Gastrocnemius medialis (tissue), 4 donors: Measurements from ENCODE around the gene HSPA6.
"Not testable (repeated sequence)": the region's sequence is repeated elsewhere in the genome, so short reads cannot be mapped to it uniquely, and the experiment has no call there.

ENCODE experiments used
- POLR2A ChIP-seq, 2 donors: fragments of 450-650 bp; IDR thresholded peaks; one replicate each; pipeline ENCODE4 v1.6.1; 2017; ENCODE audit warnings: antibody characterized with exemption in 2 of 2, mild to moderate bottlenecking in 2 of 2, moderate library complexity in 2 of 2
- TF ChIP-seq, protein P1 (sequence below), 5 experiments: fragments of 450-650 bp in 3 of 5; fragments of 200-600 bp in 2 of 5; sonication (generic) in 2 of 5; IDR thresholded peaks in 4 of 5; conservative IDR thresholded peaks in 1 of 5; 1 replicate in 4 of 5; 2 replicates in 1 of 5; pipeline ENCODE4 v1.5.1; 2016 to 2019; ENCODE audit warnings: antibody characterized with exemption in 5 of 5, mild to moderate bottlenecking in 3 of 5, moderate library complexity in 3 of 5

DNA sequence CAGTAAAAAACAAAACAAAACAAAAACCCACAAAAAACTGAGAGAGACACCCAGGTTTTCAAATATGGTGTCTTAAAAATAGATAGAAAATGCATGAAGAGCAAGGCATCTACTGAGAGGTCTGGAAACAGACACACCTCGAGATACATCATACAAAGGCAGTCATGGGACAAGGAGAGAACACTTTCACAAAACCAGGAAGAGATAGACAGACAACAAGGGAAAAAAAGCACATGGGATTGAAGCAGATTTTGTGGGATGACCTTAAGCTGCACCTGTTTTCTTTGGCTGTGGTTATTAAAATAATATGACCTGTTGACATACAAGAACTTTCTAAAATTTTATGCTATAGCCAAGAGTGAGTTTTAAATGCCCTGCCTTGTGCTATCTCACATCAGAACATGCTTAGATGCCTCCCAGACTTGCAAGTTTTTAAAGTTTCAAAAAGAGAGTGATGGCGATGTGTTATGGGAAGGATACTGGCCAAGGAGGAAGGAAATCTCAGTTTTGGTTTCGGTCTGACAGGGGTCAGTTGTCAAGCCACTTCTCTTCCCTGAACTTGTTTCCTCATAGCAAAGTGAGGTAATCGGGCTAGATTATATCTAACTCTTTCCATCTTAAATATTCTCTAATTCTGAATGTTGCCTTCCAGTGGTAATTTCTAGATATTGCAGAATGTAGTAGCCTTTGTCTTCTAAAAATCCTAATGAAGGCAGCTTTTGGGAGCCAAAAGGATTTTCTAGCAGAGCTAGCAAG is 36.8 kb downstream of the HSPA6 start:
- not testable (repeated sequence) for TF ChIP-seq POLR2A (IDR thresholded peaks at IDR 0.05)
- TF ChIP-seq, protein P1, sequence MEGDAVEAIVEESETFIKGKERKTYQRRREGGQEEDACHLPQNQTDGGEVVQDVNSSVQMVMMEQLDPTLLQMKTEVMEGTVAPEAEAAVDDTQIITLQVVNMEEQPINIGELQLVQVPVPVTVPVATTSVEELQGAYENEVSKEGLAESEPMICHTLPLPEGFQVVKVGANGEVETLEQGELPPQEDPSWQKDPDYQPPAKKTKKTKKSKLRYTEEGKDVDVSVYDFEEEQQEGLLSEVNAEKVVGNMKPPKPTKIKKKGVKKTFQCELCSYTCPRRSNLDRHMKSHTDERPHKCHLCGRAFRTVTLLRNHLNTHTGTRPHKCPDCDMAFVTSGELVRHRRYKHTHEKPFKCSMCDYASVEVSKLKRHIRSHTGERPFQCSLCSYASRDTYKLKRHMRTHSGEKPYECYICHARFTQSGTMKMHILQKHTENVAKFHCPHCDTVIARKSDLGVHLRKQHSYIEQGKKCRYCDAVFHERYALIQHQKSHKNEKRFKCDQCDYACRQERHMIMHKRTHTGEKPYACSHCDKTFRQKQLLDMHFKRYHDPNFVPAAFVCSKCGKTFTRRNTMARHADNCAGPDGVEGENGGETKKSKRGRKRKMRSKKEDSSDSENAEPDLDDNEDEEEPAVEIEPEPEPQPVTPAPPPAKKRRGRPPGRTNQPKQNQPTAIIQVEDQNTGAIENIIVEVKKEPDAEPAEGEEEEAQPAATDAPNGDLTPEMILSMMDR (IDR thresholded peaks at IDR 0.05 in 4 of 5, conservative IDR thresholded peaks at IDR 0.05 in 1 of 5), result not testable (repeated sequence)
